NCI-H1105 (cell line): Measurements from ENCODE around the gene ARHGAP8.

ENCODE experiments used
- DNase-seq: peaks from one replicate; lab custom pipeline; 2025; lab: John Stamatoyannopoulos, UW

The ARHGAP8 gene

GRCh38 chr22:44726439-44726838 lies 25.9 kb upstream of the ARHGAP8 start:
- DNase-seq = no peak

- no peak for DNase-seq
Observed at GRCh38 chr22:44727148-44727547, 25.2 kb upstream of the ARHGAP8 start.

GRCh38 chr22:44727709-44728108 lies 24.7 kb upstream of the ARHGAP8 start:
- DNase-seq = no peak

- DNase-seq = no peak
Observed at GRCh38 chr22:44728761-44729324, 23.5 kb upstream of the ARHGAP8 start.

- DNase-seq = no peak
Observed at GRCh38 chr22:44729391-44730021, 22.9 kb upstream of the ARHGAP8 start.

- DNase-seq = no peak
Observed at GRCh38 chr22:44730022-44730393, 22.4 kb upstream of the ARHGAP8 start.

- no peak for DNase-seq
Observed at GRCh38 chr22:44730490-44731356, 21.7 kb upstream of the ARHGAP8 start.

GRCh38 chr22:44731357-44731970 lies 20.9 kb upstream of the ARHGAP8 start:
- no peak for DNase-seq

GRCh38 chr22:44732017-44732561 lies 20.3 kb upstream of the ARHGAP8 start:
- no peak for DNase-seq

GRCh38 chr22:44732661-44733060 lies 19.7 kb upstream of the ARHGAP8 start:
- DNase-seq = no peak

GRCh38 chr22:44733426-44734106 lies 18.8 kb upstream of the ARHGAP8 start:
- DNase-seq = no peak

GRCh38 chr22:44734278-44734677 lies 18.1 kb upstream of the ARHGAP8 start:
- no peak for DNase-seq

- no peak for DNase-seq
Observed at GRCh38 chr22:44734801-44735517, 17.4 kb upstream of the ARHGAP8 start.

- peak; percentile 40 for DNase-seq
Observed at GRCh38 chr22:44735518-44736428, 16.6 kb upstream of the ARHGAP8 start.

GRCh38 chr22:44736581-44737405 lies 15.6 kb upstream of the ARHGAP8 start:
- DNase-seq = no peak

GRCh38 chr22:44737406-44738346 lies 14.7 kb upstream of the ARHGAP8 start:
- no peak for DNase-seq

- no peak for DNase-seq
Observed at GRCh38 chr22:44738347-44738715, 14.0 kb upstream of the ARHGAP8 start.

- DNase-seq = no peak
Observed at GRCh38 chr22:44739024-44739423, 13.4 kb upstream of the ARHGAP8 start.
